Heart left ventricle (tissue), 13 donors: Measurements from ENCODE around the gene SSU72.

ENCODE experiments used
- CTCF ChIP-seq, 12 donors: fragments of 200-600 bp; sonication (generic) in 4 of 12; IDR thresholded peaks; one replicate each; pipeline versions ENCODE4 v1.5.0 to v1.8.0; 2018 to 2022; ENCODE audit warnings: antibody characterized with exemption in 12 of 12, mild to moderate bottlenecking in 5 of 12
- POLR2A ChIP-seq, 2 donors: fragments of 450-650 bp; IDR thresholded peaks; one replicate each; pipeline ENCODE4 v1.6.1; 2017; ENCODE audit warnings: antibody characterized with exemption in 2 of 2, mild to moderate bottlenecking in 2 of 2, moderate library complexity in 2 of 2
- donor health status: ischemic (EF 13 %, LVEDD 7.1; RV severe dilation, severe dysfunction).
- donor health status: DM: no; HTN: yes; CAD: no.
- donor health status: DM: no; HTN: no; CAD: no.
- donor health status: ischemic (EF 25% LVEDD 6.9; RV normal size, moderate dysfunction).
- donor health status: ischemic (EF 25% LVEDD 5.7; RV mildly dilated, moderate dysfunction).
- donor health status: ischemic (EF 35%, LVEDD 5.7; RV mildly dilated, moderate dysfunction).
- donor health status: nonischemic (EF 11% LVEDD 7.7; RV severe dilation, severe dysfunction).
- donor health status: DM: yes; HTN: yes; CAD: no.
- donor health status: PGD.
- donor health status: ischemic (EF 29% LVEDD 5.4; RV normal size, mild dysfunction).
- donor health status: nonischemic (EF 23%, LVEDD 6.1; RV moderate dilation, normal function).

DNA sequence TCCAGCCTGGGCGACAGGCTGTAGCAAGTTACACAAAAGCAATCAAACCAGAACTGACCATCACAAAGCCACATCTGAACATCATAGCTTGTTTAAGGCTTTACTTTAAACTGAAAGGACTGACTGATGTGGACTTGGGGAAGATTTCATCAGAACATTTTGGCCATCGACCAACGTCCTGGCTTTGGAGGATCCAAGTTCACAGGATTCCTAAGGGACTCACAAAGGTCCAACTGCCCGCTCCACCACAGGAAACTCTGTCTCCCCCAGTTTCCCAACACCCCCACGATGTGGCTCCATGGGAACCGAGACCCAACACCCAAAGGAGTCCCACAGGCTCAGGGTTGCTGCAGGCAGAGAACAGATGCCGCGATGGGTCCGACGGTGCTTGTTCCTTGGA is 9.3 kb downstream of the SSU72 start:
- TF ChIP-seq CTCF (IDR thresholded peaks at IDR 0.05) (no peak), POLR2A (IDR thresholded peaks at IDR 0.05) (no peak)
